HG03045 (cell line): ENCODE measurements around the gene RNF4.
"Not testable (repeated sequence)": the region's sequence is repeated elsewhere in the genome, so short reads cannot be mapped to it uniquely, and the experiment has no call there.

ENCODE experiments used
- ATAC-seq: cut with Tn5 transposase; IDR thresholded peaks from one replicate; pipeline ENCODE4 v1.9.1; 2021; ENCODE audit warnings: mild to moderate bottlenecking, moderate library complexity; ENCODE audit not compliant: unreplicated experiment

RNF4 gene

DNA sequence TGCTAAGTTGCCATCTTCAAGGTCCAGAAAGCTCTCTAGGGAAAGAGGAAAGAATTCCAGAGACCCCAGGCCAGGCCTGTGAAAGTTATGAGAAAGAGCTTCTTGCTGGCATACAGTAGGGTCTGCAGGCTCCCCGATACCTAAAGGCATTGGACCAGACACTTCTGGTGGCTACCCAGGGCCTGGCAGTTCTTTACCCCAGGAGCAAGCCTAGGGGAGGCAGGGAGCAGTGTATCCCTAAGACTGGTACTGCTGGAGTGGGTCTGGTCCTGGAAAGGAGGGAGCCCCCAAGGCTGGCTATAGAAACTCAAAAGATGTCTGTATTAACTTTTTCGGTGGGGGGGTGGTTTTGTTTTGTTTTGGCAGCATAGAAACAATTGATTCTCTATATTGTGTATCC, 47.7 kb downstream of the RNF4 start:
- ATAC-seq, result no peak

GRCh38 chr4:2526559-2526958, 57.7 kb downstream of the RNF4 start:
- no peak for ATAC-seq

DNA sequence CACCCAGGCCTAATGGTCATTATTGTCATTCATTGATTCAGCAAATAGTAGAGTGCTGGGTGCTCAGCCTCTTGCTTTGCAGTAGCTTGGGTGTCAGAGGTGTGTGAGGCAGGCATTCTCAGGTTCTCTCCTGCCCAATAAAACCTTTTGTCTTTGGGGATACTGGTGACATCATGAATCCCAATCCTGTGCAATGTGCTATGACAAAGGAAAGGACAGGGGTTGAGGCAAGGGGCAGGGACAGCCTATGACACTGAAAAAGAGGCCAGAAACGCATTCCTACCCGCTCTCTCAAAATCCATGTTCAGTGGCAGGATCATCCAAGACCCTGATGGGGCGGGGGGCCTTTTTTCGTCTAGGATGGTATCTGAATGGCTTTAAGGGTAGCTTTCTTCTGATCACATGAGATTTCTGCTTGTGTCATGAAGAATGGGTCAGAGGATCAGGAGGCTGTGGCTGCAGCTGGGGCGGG, 66.0 kb downstream of the RNF4 start:
- no peak for ATAC-seq

GRCh38 chr4:2535376-2536192, 66.7 kb downstream of the RNF4 start:
- ATAC-seq, result peak; percentile 21

DNA sequence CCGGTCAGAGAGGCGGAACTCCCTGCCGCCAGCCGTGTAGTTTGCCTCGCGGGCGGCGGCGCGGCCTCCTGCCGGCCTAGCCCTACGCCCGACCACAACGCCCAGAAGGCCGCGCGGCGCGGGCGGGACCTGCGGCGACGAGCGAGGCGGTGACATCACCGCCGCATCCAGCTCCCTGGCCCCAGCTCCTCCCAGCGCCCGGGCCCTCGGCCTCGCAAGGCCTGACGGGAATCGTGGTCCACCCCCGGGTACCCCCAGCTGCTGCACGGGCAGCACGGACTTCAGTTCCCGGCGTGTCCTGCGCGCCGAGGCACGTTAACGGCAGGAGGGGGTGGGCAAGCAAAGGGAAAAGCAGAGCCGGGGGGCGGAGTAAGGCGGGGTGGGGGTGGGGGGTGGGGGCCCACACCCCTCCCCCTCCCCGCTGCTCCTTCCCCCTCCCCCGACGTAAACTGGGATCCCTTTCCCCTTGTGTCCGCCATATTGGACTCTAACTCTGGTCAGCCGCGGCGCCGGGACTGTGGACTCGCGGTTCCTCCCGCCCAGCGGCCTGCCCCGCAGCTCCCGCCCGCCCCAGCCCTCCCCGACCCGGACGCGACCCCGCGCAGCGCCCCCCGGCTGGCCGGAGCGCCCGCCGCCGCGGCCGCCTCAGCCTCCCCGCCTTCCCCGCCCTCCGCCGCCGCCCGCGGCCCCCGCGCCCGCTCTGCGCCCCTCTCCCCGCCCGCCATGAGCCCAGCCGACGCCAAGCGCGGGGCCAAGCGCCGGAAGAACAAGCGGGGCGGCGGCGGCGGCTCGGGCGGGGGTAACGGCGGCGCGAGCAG, 67.5 kb downstream of the RNF4 start, which contains the start of gene FAM193A:
Gene FAM193A (plus strand): TSS at position 455 of the 818 bp plus-strand sequence. CDS start 269 bp downstream, at position 724.
- ATAC-seq, result peak; percentile 88

- ATAC-seq, result peak; percentile 25
Measured at GRCh38 chr4:2537011-2537830, 68.3 kb downstream of the RNF4 start.

GRCh38 chr4:2543580-2544191, 74.8 kb downstream of the RNF4 start:
- not testable (repeated sequence) for ATAC-seq

- ATAC-seq, result no peak
Measured at GRCh38 chr4:2545321-2546013, 76.6 kb downstream of the RNF4 start.

GRCh38 chr4:2546286-2546823, 77.4 kb downstream of the RNF4 start:
- no peak for ATAC-seq

DNA sequence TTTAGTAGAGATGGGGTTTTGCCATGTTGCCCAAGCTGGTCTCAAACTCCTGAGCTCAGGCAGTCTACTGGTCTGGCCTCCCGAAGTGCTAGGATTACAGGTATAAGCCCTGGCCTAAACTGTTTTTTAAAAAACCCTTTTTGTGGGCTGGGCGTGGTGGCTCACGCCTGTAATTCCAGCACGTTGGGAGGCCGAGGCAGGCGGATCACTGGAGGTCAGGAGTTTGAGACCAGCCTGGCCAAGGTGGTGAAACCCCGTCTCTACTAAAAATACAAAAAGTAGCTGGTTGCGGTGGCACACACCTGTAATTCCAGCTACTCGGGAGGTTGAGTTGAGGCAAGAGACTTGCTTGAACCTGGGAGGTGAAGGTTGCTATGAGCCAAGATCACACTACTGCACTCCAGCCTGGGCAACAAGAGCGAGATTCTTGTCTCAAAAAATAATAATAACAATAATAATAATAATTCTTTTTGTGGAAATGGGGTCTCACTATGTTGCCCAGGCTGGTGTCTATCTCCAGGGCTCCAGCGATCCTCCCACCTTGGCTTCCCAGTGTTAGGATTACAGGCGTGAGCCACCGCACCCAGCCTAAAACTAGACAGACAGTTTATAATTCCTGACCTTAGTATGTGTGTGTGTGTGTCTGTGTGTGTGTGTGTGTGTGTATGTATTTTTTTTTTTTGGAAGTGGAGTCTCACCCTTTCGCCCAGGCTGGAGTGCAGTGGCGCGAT, 78.2 kb downstream of the RNF4 start:
- ATAC-seq, result not testable (repeated sequence)

DNA sequence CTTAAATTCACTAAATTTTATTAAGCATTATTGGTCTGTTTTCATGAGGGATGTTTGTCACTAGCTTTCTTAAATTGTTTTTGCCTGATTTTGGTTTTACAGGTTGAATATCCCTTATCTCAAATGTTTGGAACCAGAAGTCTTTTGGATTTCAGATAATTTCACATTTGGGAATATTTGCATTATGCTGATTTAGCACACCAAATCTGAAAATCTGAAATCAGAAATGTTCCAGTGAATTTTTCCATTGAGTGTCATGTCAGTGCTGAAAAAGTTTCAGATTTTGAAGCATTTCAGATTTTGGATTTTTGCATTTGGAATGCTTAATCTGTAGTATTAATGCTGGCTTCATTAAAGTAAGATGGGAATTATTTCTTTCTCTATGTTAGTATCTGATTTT, 82.2 kb downstream of the RNF4 start:
- no peak for ATAC-seq

DNA sequence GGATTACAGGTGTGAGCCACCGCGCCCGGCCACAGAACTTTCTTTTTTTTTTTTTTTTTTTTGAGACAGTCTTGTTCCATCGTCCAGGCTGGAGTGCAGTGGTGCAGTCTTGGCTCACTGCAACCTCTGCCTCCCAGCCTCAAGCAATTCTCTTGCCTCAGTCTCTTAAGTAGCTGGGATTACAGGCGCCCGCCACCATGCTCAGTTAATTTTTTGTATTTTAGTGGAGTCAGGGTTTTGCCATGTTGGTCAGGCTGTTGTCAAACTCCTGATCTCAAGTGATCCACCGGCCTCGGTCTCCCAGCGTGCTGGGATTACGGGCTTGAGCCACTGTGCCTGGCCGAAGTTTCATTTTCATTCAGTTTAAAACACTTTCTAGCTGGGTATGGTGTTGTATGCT, 83.9 kb downstream of the RNF4 start:
- no peak for ATAC-seq

GRCh38 chr4:2558301-2558700, 89.4 kb downstream of the RNF4 start:
- ATAC-seq, result no peak

DNA sequence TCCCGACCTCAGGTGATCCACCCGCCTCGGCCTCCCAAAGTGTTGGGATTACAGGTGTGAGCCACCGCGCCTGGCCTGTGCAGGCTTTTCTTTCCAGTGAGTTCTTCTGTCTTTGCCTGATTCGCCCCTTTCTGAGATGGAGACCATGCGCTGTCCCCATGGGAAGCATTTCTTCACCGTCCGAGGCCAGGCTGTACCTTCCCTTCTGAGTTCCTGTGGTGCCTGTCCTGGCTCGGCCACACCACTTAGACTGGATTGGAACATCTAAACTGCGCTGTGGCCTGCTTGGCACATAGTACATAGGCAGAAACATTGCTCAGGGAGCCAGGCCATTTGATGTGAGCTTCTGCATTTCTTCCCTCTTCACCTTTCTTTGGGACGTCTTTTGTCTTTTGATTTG, 91.3 kb downstream of the RNF4 start:
- ATAC-seq, result no peak
